Measurements from ENCODE around the gene ZKSCAN3.

- no peak for TF ChIP-seq CTCF (IDR thresholded peaks at IDR 0.05)
- no peak for TF ChIP-seq POLR2A (IDR thresholded peaks at IDR 0.05)
- no peak for TF ChIP-seq POLR2AphosphoS5 (IDR thresholded peaks at IDR 0.05)
- no peak for TF ChIP-seq EP300 (IDR thresholded peaks at IDR 0.05)
Observed at GRCh38 chr6:28384143-28384533, 34.4 kb downstream of the ZKSCAN3 start.

Measured in suprapubic skin (tissue), 4 donors.